CD14-positive monocyte (primary cell): Measurements from ENCODE around the gene SYPL1. TPM values are rescaled to one million over a fixed set of nuclear protein-coding genes. Genes with fewer than 3 reads are reported as not detected.

ENCODE experiments used
- DNase-seq, 3 donors: peaks; one replicate each; pipeline ENCODE4 v3.0.0-alpha.2; 2011 to 2022
- H2AFZ ChIP-seq: 2 replicates; pipeline ENCODE4 v1.6.0; 2012; ENCODE audit warnings: mild to moderate bottlenecking, low read depth, low read length, inconsistent platforms; ENCODE audit not compliant: insufficient read depth, poor library complexity, severe bottlenecking
- H3K27ac ChIP-seq, 2 donors: 1 replicate in 1 of 2; 2 replicates in 1 of 2; pipeline ENCODE4 v1.5.1; 2012 to 2013; ENCODE audit warnings: low read length in 2 of 2, control low read depth in 1 of 2, inconsistent platforms in 1 of 2, low read depth in 1 of 2, mild to moderate bottlenecking in 1 of 2
- H3K27me3 ChIP-seq, 2 donors: one replicate each; pipeline versions ENCODE4 v1.6.0 to v1.6.1; 2011 to 2013; ENCODE audit warnings: low read length in 2 of 2; ENCODE audit not compliant: control insufficient read depth in 2 of 2, insufficient read depth in 2 of 2
- H3K36me3 ChIP-seq, 2 donors: replicated peaks in 1 of 2; 1 replicate in 1 of 2; 2 replicates in 1 of 2; pipeline versions ENCODE4 v1.5.1 to v1.6.1; 2012 to 2013; ENCODE audit warnings: low read length in 2 of 2, control low read depth in 1 of 2, inconsistent platforms in 1 of 2, mild to moderate bottlenecking in 1 of 2; ENCODE audit not compliant: insufficient read depth in 2 of 2, control insufficient read depth in 1 of 2
- H3K4me1 ChIP-seq, 2 donors: 1 replicate in 1 of 2; 2 replicates in 1 of 2; pipeline versions ENCODE4 v1.5.1 to v1.6.1; 2012 to 2013; ENCODE audit warnings: low read length in 2 of 2, control low read depth in 1 of 2, inconsistent platforms in 1 of 2, mild to moderate bottlenecking in 1 of 2, moderate library complexity in 1 of 2; ENCODE audit not compliant: insufficient read depth in 2 of 2, control insufficient read depth in 1 of 2
- H3K4me2 ChIP-seq: replicated peaks from 2 replicates; pipeline ENCODE3; 2012; ENCODE audit warnings: low read length, moderate library complexity, mild to moderate bottlenecking; ENCODE audit not compliant: poor library complexity, severe bottlenecking; ENCODE audit errors: extremely low read depth
- H3K4me3 ChIP-seq, 3 experiments: fragments of 200-600 bp in 1 of 3; sonication (generic) in 1 of 3; replicated peaks in 1 of 3; 1 replicate in 2 of 3; 2 replicates in 1 of 3; pipeline ENCODE4 v1.5.1; 2011 to 2013; ENCODE audit warnings: low read length in 3 of 3, mild to moderate bottlenecking in 3 of 3, control low read depth in 2 of 3, low read depth in 2 of 3, inconsistent platforms in 1 of 3, moderate library complexity in 1 of 3
- H3K79me2 ChIP-seq: 2 replicates; pipeline ENCODE4 v1.6.0; 2012; ENCODE audit warnings: mild to moderate bottlenecking, control low read depth, inconsistent platforms, low read length, moderate library complexity; ENCODE audit not compliant: insufficient read depth
- H3K9ac ChIP-seq: 2 replicates; pipeline ENCODE4 v1.6.0; 2017; ENCODE audit warnings: low read length, mild to moderate bottlenecking; ENCODE audit not compliant: insufficient read depth, poor library complexity, severe bottlenecking
- H3K9me3 ChIP-seq, 2 donors: replicated peaks in 1 of 2; 1 replicate in 1 of 2; 2 replicates in 1 of 2; pipeline versions ENCODE4 v1.5.1 to v1.6.1; 2012 to 2013; ENCODE audit warnings: low read length in 2 of 2, control low read depth in 1 of 2; ENCODE audit not compliant: control insufficient read depth in 1 of 2, insufficient read depth in 1 of 2
- H4K20me1 ChIP-seq: 2 replicates; pipeline ENCODE4 v1.6.0; 2012; ENCODE audit warnings: mild to moderate bottlenecking, low read length, control low read depth, moderate library complexity; ENCODE audit not compliant: insufficient read depth
- H3K27ac Mint-ChIP-seq, 7 donors: one replicate each; pipeline ENCODE4 v1.8.0; 2020; ENCODE audit warnings: mild to moderate bottlenecking in 7 of 7, mixed read lengths in 7 of 7, moderate library complexity in 6 of 7, inconsistent platforms in 2 of 7
- H3K27me3 Mint-ChIP-seq, 3 donors: one replicate each; pipeline ENCODE4 v1.8.0; 2021 to 2022; ENCODE audit warnings: low read depth in 3 of 3, mild to moderate bottlenecking in 3 of 3, mixed read lengths in 3 of 3, moderate library complexity in 3 of 3, inconsistent platforms in 1 of 3
- H3K36me3 Mint-ChIP-seq, 2 donors: one replicate each; pipeline ENCODE4 v1.8.0; 2020; ENCODE audit warnings: mixed read lengths in 2 of 2, inconsistent platforms in 1 of 2, mild to moderate bottlenecking in 1 of 2
- H3K4me1 Mint-ChIP-seq: one replicate; pipeline ENCODE4 v1.8.0; 2020; ENCODE audit warnings: mild to moderate bottlenecking, mixed read lengths
- H3K4me3 Mint-ChIP-seq, 2 donors: one replicate each; pipeline ENCODE4 v1.8.0; 2020; ENCODE audit warnings: mild to moderate bottlenecking in 2 of 2, mixed read lengths in 2 of 2, moderate library complexity in 1 of 2
- H3K9me3 Mint-ChIP-seq, 7 donors: one replicate each; pipeline ENCODE4 v1.8.0; 2020 to 2022; ENCODE audit warnings: mixed read lengths in 7 of 7, mild to moderate bottlenecking in 6 of 7, moderate library complexity in 6 of 7, inconsistent platforms in 2 of 7
- CTCF ChIP-seq: fragments of 200-600 bp; IDR thresholded peaks from one replicate; pipeline ENCODE4 v1.8.0; 2022; ENCODE audit warnings: antibody characterized with exemption, mild to moderate bottlenecking
- whole genome bisulfite sequencing: methylation state at CpG from one replicate; pipeline ENCODE4 v1.1.5; 2013; ENCODE audit warnings: missing lambda C conversion rate; ENCODE audit not compliant: insufficient coverage; 5-methylcytosine and 5-hydroxymethylcytosine counted together
- intact Hi-C, 2 donors: fragments of 100-400 bp; cut with micrococcal nuclease; formaldehyde crosslinking; loops; one replicate each; pipeline versions ENCODE4 v1.15.0 to v1.15.1; 2023
- polyA plus RNA-seq, 3 donors: library from polyadenylated mRNA; depleted of rRNA in 1 of 3; unstranded in 2 of 3; stranded (reverse) in 1 of 3; fragments of 300-500 nt in 2 of 3; fragments of >200 nt in 1 of 3; fragmentation: Illumina TruSeq in 2 of 3; gene quantifications; 1 replicate in 2 of 3; 2 replicates in 1 of 3; pipeline ENCODE4 v1.2.3, GENCODE V29; 2012 to 2021

The SYPL1 gene
- polyA plus RNA-seq, 3 donors, result 22.3 to 82.1 (median 64.7) TPM

GRCh38 chr7:106064771-106065574 is 47.1 kb downstream of the SYPL1 start:
- Histone ChIP-seq H3K9me3 (no peaks in the 10 kb centered on the region), H3K4me3 (no peak overlapping the region), H2AFZ (no peak overlapping the region), H3K4me2 (no peak overlapping the region), H3K9ac (no peak overlapping the region), H3K36me3 (no peaks in the 10 kb centered on the region), H3K79me2 (no peaks in the 10 kb centered on the region), H3K27ac (no peak overlapping the region), H3K27me3 (no peaks in the 10 kb centered on the region), H4K20me1 (no peaks in the 10 kb centered on the region), H3K4me1 (peaks cover 6 to 11% of the 10 kb centered on the region in 2 donors)
- 93% methylated on average over 8 of the region's 14 CpGs for WGBS
- no peaks in the 10 kb centered on the region for H3K9me3 Mint-ChIP-seq
- H3K4me3 Mint-ChIP-seq, result no peak overlapping the region
- H3K4me1 Mint-ChIP-seq, result peaks cover 30% of the 10 kb centered on the region
- no peak overlapping the region for H3K27ac Mint-ChIP-seq
- peaks cover 1 to 5% (median 3%) of the 10 kb centered on the region in 3 donors for H3K27me3 Mint-ChIP-seq
- DNase-seq, result no peak
- TF ChIP-seq CTCF, result no peak
- intact Hi-C loops, result no loop called here
- H3K36me3 Mint-ChIP-seq, result no peaks in the 10 kb centered on the region

- no peaks in the 10 kb centered on the region for H3K36me3 Mint-ChIP-seq
- TF ChIP-seq CTCF, result no peak
- no peaks in the 10 kb centered on the region for H3K9me3 Mint-ChIP-seq
- Histone ChIP-seq H3K27ac (no peak overlapping the region), H3K27me3 (no peaks in the 10 kb centered on the region), H3K9me3 (no peaks in the 10 kb centered on the region), H3K4me1 (peaks cover 11 to 17% of the 10 kb centered on the region in 2 donors), H3K4me3 (no peak overlapping the region), H3K9ac (no peak overlapping the region), H3K4me2 (no peak overlapping the region), H2AFZ (no peak overlapping the region), H3K36me3 (no peaks in the 10 kb centered on the region), H3K79me2 (no peaks in the 10 kb centered on the region), H4K20me1 (no peaks in the 10 kb centered on the region)
- peaks cover 1 to 6% (median 3%) of the 10 kb centered on the region in 3 donors for H3K27me3 Mint-ChIP-seq
- no peak overlapping the region for H3K4me3 Mint-ChIP-seq
- peaks cover 32% of the 10 kb centered on the region for H3K4me1 Mint-ChIP-seq
- DNase-seq, result no peak
- H3K27ac Mint-ChIP-seq, result no peak overlapping the region
- intact Hi-C loops, result no loop called here
- WGBS, result 87% methylated on average over 5 of the region's 8 CpGs
These were observed 47.8 kb downstream of the SYPL1 start for GRCh38 chr7:106064316-106064715.
